ENCODE data around the gene ABHD2. TPM values are rescaled to one million over a fixed set of nuclear protein-coding genes. Genes with fewer than 3 reads are reported as not detected.

The ABHD2 gene
- total RNA-seq, 6 donors from 2014 or later = 84.1 to 230 (median 174) TPM

DNA sequence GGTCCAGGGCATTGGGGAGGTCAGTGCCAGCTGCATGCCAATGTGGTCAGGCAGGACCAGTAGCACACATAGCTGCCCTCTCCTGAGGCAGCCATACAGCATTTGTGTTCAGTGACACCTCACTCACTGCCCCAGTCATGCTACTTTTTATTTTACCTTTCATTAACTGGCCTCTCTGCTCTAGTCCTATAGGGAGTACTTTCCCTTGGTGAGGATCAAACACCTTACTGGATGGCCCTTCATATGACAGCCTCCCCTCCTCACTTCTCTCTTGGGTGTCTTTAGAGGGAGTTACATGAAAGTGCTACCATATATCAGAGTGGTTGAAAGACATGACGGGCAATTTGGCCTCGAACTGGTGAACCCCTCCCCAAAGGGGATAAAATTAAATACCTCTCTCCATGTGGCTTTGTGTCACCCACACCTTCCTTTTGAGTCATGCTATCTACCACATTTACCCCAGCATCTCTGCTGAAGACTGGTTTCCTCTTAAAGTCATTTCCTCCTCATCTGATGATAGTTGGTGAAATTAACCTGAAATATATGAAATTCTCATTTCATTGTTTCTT, 115.5 kb downstream of the ABHD2 start:
- TF ChIP-seq POLR2AphosphoS5 (IDR thresholded peaks at IDR 0.05) (no peak), EP300 (IDR thresholded peaks at IDR 0.05) (no peak), POLR2A (IDR thresholded peaks at IDR 0.05) (no peak)
- TF ChIP-seq, protein P1, sequence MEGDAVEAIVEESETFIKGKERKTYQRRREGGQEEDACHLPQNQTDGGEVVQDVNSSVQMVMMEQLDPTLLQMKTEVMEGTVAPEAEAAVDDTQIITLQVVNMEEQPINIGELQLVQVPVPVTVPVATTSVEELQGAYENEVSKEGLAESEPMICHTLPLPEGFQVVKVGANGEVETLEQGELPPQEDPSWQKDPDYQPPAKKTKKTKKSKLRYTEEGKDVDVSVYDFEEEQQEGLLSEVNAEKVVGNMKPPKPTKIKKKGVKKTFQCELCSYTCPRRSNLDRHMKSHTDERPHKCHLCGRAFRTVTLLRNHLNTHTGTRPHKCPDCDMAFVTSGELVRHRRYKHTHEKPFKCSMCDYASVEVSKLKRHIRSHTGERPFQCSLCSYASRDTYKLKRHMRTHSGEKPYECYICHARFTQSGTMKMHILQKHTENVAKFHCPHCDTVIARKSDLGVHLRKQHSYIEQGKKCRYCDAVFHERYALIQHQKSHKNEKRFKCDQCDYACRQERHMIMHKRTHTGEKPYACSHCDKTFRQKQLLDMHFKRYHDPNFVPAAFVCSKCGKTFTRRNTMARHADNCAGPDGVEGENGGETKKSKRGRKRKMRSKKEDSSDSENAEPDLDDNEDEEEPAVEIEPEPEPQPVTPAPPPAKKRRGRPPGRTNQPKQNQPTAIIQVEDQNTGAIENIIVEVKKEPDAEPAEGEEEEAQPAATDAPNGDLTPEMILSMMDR (IDR thresholded peaks at IDR 0.05) = no peak
- ATAC-seq (ENCODE audit: low FRiP score in 2 of 2) = no peak
- H3K27ac ChIP-seq = no peak overlapping the region
- H3K27me3 ChIP-seq = no peaks in the 10 kb centered on the region
- peaks cover 2 to 7% (median 5%) of the 10 kb centered on the region in 4 donors for H3K4me1 ChIP-seq
- 46 to 50% methylated on average over 2 of the region's 2 CpGs for WGBS, 2 donors
- peaks cover 3 to 27% (median 10%) of the 10 kb centered on the region in 4 donors for H3K36me3 ChIP-seq
- H3K9me3 ChIP-seq = no peaks in the 10 kb centered on the region
- no peak for DNase-seq
- H3K4me3 ChIP-seq = no peak overlapping the region

DNA sequence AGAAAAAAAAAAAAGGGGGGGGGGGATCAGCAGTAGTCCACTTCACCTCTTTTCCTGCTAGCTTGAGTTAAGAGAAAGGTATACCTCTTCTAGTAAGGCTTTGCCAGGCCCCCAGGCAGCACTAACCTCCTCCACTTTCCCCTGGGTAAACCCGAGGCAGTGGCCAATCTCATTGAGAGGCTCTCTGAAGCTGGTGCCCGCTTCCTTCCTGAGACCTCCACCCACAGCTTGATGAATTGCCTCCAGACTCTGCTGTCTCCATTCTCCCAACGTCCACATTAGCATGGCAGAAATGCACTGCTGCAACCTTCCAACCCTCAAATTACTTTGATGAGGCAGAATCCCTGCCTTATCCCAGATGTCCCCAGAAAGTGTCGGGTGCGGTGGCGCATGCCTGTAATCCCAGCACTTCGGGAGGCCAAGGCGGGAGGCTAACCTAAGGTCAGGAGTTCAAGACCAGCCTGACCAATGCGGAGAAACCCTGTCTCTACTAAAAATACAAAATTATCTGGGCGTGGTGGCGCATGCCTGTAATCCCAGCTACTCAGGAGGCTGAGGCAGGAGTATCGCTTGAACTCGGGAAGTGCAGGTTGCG, 117.8 kb downstream of the ABHD2 start:
- H3K9me3 ChIP-seq = no peaks in the 10 kb centered on the region
- no peaks in the 10 kb centered on the region for H3K27me3 ChIP-seq
- H3K36me3 ChIP-seq = peaks cover 0 to 6% (median 3%) of the 10 kb centered on the region in 4 donors
- ATAC-seq (ENCODE audit: low FRiP score in 2 of 2) = no peak
- 63 to 71% methylated on average over 14 of the region's 14 CpGs for WGBS, 2 donors
- H3K27ac ChIP-seq = no peak overlapping the region
- H3K4me3 ChIP-seq = no peak overlapping the region
- DNase-seq = no peak
- H3K4me1 ChIP-seq = peaks cover 2 to 7% (median 4%) of the 10 kb centered on the region in 4 donors
- no peak for TF ChIP-seq POLR2A (IDR thresholded peaks at IDR 0.05)

DNA sequence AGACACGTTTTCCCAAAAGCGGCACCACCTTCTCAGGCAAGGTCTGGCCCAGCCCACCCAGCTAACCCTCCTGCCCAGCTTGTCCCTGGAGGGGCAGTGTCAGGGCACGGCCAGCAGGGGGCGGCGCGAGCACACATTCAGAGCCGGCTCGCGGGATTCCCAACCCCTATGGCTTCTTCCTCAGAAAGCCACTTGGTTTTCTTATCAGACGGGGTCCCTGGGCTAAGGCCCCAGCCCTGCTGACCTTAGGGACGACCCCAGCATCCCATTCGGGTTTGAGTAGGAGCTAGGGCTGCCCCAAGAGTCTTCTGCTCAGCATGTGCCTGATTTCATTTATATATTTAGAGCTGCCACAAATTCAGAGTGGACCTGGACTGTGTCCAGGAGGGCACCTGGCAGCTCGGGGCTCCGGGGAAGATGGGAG, 118.7 kb downstream of the ABHD2 start:
- Histone ChIP-seq H3K36me3 (peaks cover 0 to under 1% (median 0%) of the 10 kb centered on the region in 4 donors), H3K27me3 (no peaks in the 10 kb centered on the region), H3K9me3 (no peaks in the 10 kb centered on the region), H3K27ac (no peak overlapping the region), H3K4me3 (peak overlapping the region in 1 of 4 donors; percentile 23), H3K4me1 (peaks cover 2 to 7% (median 4%) of the 10 kb centered on the region in 4 donors)
- ATAC-seq (ENCODE audit: low FRiP score in 2 of 2) = peak; percentile 87 to 95
- 0 to 2% methylated on average over 9 to 14 of the region's 14 CpGs for WGBS, 2 donors
- peak; percentile 85 to 96 for DNase-seq
- no peak for TF ChIP-seq POLR2AphosphoS5 (IDR thresholded peaks at IDR 0.05)
- TF ChIP-seq, protein P1 (IDR thresholded peaks at IDR 0.05) = peak; percentile 89 to 99 (median 93)

DNA sequence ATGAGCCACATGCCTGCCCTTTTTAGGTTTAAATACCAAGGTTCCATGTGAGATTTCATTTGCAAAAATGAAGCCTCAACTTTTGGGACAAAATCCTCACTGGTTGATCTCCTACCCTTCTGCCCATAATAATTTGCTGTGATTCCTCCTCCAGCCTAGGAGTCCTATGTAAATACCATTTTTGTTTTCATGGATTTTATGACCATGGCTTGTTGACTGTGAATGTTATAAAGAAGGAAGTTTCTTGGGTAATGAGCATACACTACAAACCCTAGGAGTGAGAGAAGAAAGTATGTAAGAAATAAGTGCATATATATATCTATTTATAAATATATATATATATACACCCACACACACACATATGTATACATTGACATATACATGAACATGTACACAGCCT, 120.0 kb downstream of the ABHD2 start:
- no peaks in the 10 kb centered on the region for H3K9me3 ChIP-seq
- TF ChIP-seq POLR2AphosphoS5 (IDR thresholded peaks at IDR 0.05) (no peak), POLR2A (IDR thresholded peaks at IDR 0.05) (no peak)
- no peak for ATAC-seq (ENCODE audit: low FRiP score in 2 of 2)

DNA sequence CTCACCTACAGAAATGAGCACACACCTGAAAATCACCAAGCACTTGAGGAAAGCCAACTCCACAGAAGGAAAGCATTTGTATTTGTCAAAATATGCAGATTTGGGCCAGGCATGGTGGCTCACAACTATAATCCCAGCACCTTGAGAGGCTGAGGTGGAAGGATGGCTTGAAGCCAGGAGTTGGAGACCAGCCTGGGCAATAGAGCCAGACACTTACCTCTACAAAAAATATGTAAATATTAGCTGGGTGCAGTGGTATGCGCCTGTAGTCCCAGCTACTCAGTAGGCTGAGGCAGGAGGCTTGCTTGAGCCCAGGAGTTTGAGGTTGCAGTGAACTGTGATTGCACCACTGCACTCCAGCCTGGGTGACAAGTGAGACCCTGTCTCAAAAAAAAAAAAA, 120.8 kb downstream of the ABHD2 start:
- Histone ChIP-seq H3K36me3 (no peaks in the 10 kb centered on the region), H3K27me3 (no peaks in the 10 kb centered on the region), H3K4me1 (peaks cover 2 to 7% (median 4%) of the 10 kb centered on the region in 4 donors), H3K27ac (no peak overlapping the region), H3K4me3 (no peak overlapping the region), H3K9me3 (no peaks in the 10 kb centered on the region)
- ATAC-seq (ENCODE audit: low FRiP score in 2 of 2) (no peak), DNase-seq (peak in 1 of 2 donors; percentile 61)
- TF ChIP-seq, protein P1 (IDR thresholded peaks at IDR 0.05) = no peak
- TF ChIP-seq EP300 (IDR thresholded peaks at IDR 0.05) (no peak), POLR2A (IDR thresholded peaks at IDR 0.05) (no peak), POLR2AphosphoS5 (IDR thresholded peaks at IDR 0.05) (no peak)
- WGBS, 2 donors = 77 to 83% methylated on average over 1 of the region's 1 CpG

More for the DNA sequence above, 120.0 kb downstream of the ABHD2 start:
- H3K27me3 ChIP-seq = no peaks in the 10 kb centered on the region
- H3K36me3 ChIP-seq = no peaks in the 10 kb centered on the region
- H3K27ac ChIP-seq = no peak overlapping the region
- H3K4me1 ChIP-seq = peaks cover 2 to 7% (median 4%) of the 10 kb centered on the region in 4 donors
- no peak overlapping the region for H3K4me3 ChIP-seq
- DNase-seq = no peak

All from upper lobe of left lung (tissue), 6 donors.